ENCODE results near the gene IQCM. TPM values are rescaled to one million over a fixed set of nuclear protein-coding genes. Genes with fewer than 3 reads are reported as not detected.
"Not testable (repeated sequence)": the region's sequence is repeated elsewhere in the genome, so short reads cannot be mapped to it uniquely, and the experiment has no call there.

Gene IQCM
- total and polyA plus RNA-seq, 2 donors (not counting 1 experiment from before 2014, with no cell fraction given) = not detected

DNA sequence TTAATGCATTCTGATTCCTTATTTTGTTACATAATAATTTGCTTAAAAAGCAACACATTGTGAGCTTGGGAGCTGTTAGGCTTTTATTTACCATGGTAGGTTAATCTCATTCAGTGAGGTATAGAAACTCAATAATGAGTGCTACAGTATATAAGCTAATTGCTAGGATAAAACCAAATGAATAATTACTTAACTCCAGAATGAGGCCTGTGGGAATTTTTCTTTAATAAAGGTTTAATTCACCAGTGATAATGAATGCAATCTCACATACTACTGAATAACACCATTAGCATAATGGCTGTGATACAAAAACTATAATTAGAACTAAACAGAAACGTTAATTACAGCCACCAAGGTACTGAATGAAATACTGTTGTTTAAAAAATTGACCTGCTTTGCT lies 326.3 kb downstream of the IQCM start:
- no peaks in the 10 kb centered on the region for H4K20me1 ChIP-seq (ENCODE audit: control insufficient read depth, extremely low read depth, insufficient read depth, low read length)
- H3K9me3 ChIP-seq (ENCODE audit: control insufficient read depth, insufficient read depth, low read depth, low read length) = no peaks in the 10 kb centered on the region
- no peaks in the 10 kb centered on the region for H3K36me3 ChIP-seq (ENCODE audit: control insufficient read depth, insufficient read depth, low read length)
- no peak for TF ChIP-seq CTCF (conservative IDR thresholded peaks at IDR 0.05 in 1 of 2, IDR thresholded peaks at IDR 0.05 in 1 of 2; ENCODE audit: low read depth in 1 of 2, low read length in 2 of 2)
- TF ChIP-seq EZH2 (IDR thresholded peaks at IDR 0.05; ENCODE audit: low read length, missing control alignments) = no peak
- no peak for DNase-seq (ENCODE audit: low read depth in 2 of 2)
- no peak overlapping the region for H3K4me2 ChIP-seq (ENCODE audit: extremely low read depth, insufficient read depth, low read length)
- H3K4me1 ChIP-seq (ENCODE audit: control insufficient read depth, extremely low read depth, insufficient read depth, low read length) = no peaks in the 10 kb centered on the region
- H3K27me3 ChIP-seq (ENCODE audit: control insufficient read depth, insufficient read depth, low read length) = no peaks in the 10 kb centered on the region
- H3K27ac ChIP-seq (ENCODE audit: insufficient read depth, low read length) = no peak overlapping the region
- no peak overlapping the region for H3K9ac ChIP-seq (ENCODE audit: insufficient read depth, low read length)
- no peak overlapping the region for H3K4me3 ChIP-seq (replicated peaks in 1 of 4; ENCODE audit: control extremely low read depth in 1 of 4, insufficient read depth in 1 of 4, low read depth in 3 of 4, low read length in 4 of 4)
- H2AFZ ChIP-seq (ENCODE audit: low read length) = no peak overlapping the region
- H3K79me2 ChIP-seq (ENCODE audit: control insufficient read depth, insufficient read depth, low read length) = no peaks in the 10 kb centered on the region

- no peaks in the 10 kb centered on the region for H4K20me1 ChIP-seq (ENCODE audit: control insufficient read depth, extremely low read depth, insufficient read depth, low read length)
- no peak overlapping the region for H3K4me3 ChIP-seq (replicated peaks in 1 of 4; ENCODE audit: control extremely low read depth in 1 of 4, insufficient read depth in 1 of 4, low read depth in 3 of 4, low read length in 4 of 4)
- H3K79me2 ChIP-seq (ENCODE audit: control insufficient read depth, insufficient read depth, low read length) = no peaks in the 10 kb centered on the region
- H3K4me1 ChIP-seq (ENCODE audit: control insufficient read depth, extremely low read depth, insufficient read depth, low read length) = no peaks in the 10 kb centered on the region
- no peaks in the 10 kb centered on the region for H3K27me3 ChIP-seq (ENCODE audit: control insufficient read depth, insufficient read depth, low read length)
- no peak for DNase-seq (ENCODE audit: low read depth in 2 of 2)
- H2AFZ ChIP-seq (ENCODE audit: low read length) = no peak overlapping the region
- TF ChIP-seq EZH2 (IDR thresholded peaks at IDR 0.05; ENCODE audit: low read length, missing control alignments) (no peak), CTCF (conservative IDR thresholded peaks at IDR 0.05 in 1 of 2, IDR thresholded peaks at IDR 0.05 in 1 of 2; ENCODE audit: low read depth in 1 of 2, low read length in 2 of 2) (no peak)
- H3K9me3 ChIP-seq (ENCODE audit: control insufficient read depth, insufficient read depth, low read depth, low read length) = no peaks in the 10 kb centered on the region
- no peak overlapping the region for H3K4me2 ChIP-seq (ENCODE audit: extremely low read depth, insufficient read depth, low read length)
- no peaks in the 10 kb centered on the region for H3K36me3 ChIP-seq (ENCODE audit: control insufficient read depth, insufficient read depth, low read length)
- no peak overlapping the region for H3K27ac ChIP-seq (ENCODE audit: insufficient read depth, low read length)
- no peak overlapping the region for H3K9ac ChIP-seq (ENCODE audit: insufficient read depth, low read length)
Observed at GRCh38 chr4:149486861-149487260, 328.8 kb downstream of the IQCM start.

DNA sequence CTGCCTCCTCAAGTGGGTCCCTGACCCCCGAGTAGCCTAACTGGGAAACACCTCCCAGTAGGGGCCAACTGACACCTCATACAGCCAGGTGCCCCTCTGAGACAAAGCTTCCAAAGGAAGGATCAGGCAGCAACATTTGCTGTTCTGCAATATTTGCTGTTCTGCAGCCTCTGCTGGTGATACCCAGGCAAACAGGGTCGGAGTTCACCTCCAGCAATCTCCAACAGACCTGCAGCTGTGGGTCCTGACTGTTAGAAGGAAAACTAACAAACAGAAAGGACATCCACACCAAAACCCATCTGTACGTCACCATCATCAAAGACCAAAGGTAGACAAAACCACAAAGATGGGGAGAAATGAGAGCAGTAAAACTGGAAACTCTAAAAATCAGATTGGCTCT lies 347.0 kb downstream of the IQCM start:
- not testable (repeated sequence) for H3K36me3 ChIP-seq (ENCODE audit: control insufficient read depth, insufficient read depth, low read length); H3K27ac ChIP-seq (ENCODE audit: insufficient read depth, low read length); H3K4me2 ChIP-seq (ENCODE audit: extremely low read depth, insufficient read depth, low read length); H3K4me3 ChIP-seq (replicated peaks in 1 of 4; ENCODE audit: control extremely low read depth in 1 of 4, insufficient read depth in 1 of 4, low read depth in 3 of 4, low read length in 4 of 4); H3K9me3 ChIP-seq (ENCODE audit: control insufficient read depth, insufficient read depth, low read depth, low read length); H3K9ac ChIP-seq (ENCODE audit: insufficient read depth, low read length); H3K79me2 ChIP-seq (ENCODE audit: control insufficient read depth, insufficient read depth, low read length); H2AFZ ChIP-seq (ENCODE audit: low read length); H3K27me3 ChIP-seq (ENCODE audit: control insufficient read depth, insufficient read depth, low read length); H3K4me1 ChIP-seq (ENCODE audit: control insufficient read depth, extremely low read depth, insufficient read depth, low read length); H4K20me1 ChIP-seq (ENCODE audit: control insufficient read depth, extremely low read depth, insufficient read depth, low read length); DNase-seq (ENCODE audit: low read depth in 2 of 2)
